HG03354 (cell line): Measurements from ENCODE around the gene FEM1C.
"Not testable (repeated sequence)": the region's sequence is repeated elsewhere in the genome, so short reads cannot be mapped to it uniquely, and the experiment has no call there.

Experiments
- ATAC-seq: cut with Tn5 transposase; IDR thresholded peaks from one replicate; pipeline ENCODE4 v1.9.1; 2021; ENCODE audit warnings: mild to moderate bottlenecking; ENCODE audit not compliant: unreplicated experiment, poor library complexity, severe bottlenecking

FEM1C gene

GRCh38 chr5:115486728-115487127 lies 57.8 kb downstream of the FEM1C start:
- ATAC-seq, result no peak

- no peak for ATAC-seq
Measured at GRCh38 chr5:115484368-115484767, 60.2 kb downstream of the FEM1C start.

- ATAC-seq, result no peak
Measured at GRCh38 chr5:115480900-115481299, 63.7 kb downstream of the FEM1C start.

- ATAC-seq, result no peak
Measured at GRCh38 chr5:115480271-115480670, 64.3 kb downstream of the FEM1C start.

GRCh38 chr5:115479166-115479873 lies 65.3 kb downstream of the FEM1C start:
- not testable (repeated sequence) for ATAC-seq

GRCh38 chr5:115478281-115478680 lies 66.3 kb downstream of the FEM1C start:
- no peak for ATAC-seq

- ATAC-seq, result no peak
Measured at GRCh38 chr5:115477581-115477980, 67.0 kb downstream of the FEM1C start.

- ATAC-seq, result no peak
Measured at GRCh38 chr5:115475788-115476187, 68.8 kb downstream of the FEM1C start.

GRCh38 chr5:115472271-115473025 lies 72.1 kb downstream of the FEM1C start:
- ATAC-seq, result no peak

- ATAC-seq, result no peak
Measured at GRCh38 chr5:115471345-115472063, 73.1 kb downstream of the FEM1C start.

GRCh38 chr5:115470921-115471320 lies 73.7 kb downstream of the FEM1C start:
- ATAC-seq, result no peak
